GM12891 (cell line): ENCODE measurements around the gene SLCO1B1.

Experiments used
- PAX5 ChIP-seq: IDR thresholded peaks from 2 replicates; pipeline ENCODE4 v1.6.1; 2011; ENCODE audit warnings: low read length, moderate library complexity, mild to moderate bottlenecking; ENCODE audit not compliant: insufficient read depth, severe bottlenecking
- POLR2A ChIP-seq: IDR thresholded peaks from 2 replicates; pipeline ENCODE4 v1.6.1; 2011; ENCODE audit warnings: low read depth, low read length, control low read depth
- POLR2AphosphoS5 ChIP-seq: IDR thresholded peaks from 2 replicates; pipeline ENCODE4 v1.6.1; 2011; ENCODE audit warnings: low read depth, low read length, control low read depth
- POU2F2 ChIP-seq: IDR thresholded peaks from 2 replicates; pipeline ENCODE4 v1.6.1; 2011; ENCODE audit warnings: low read depth, mild to moderate bottlenecking, control low read depth, low read length, moderate library complexity
- SPI1 ChIP-seq: IDR thresholded peaks from 2 replicates; pipeline ENCODE4 v1.6.1; 2011; ENCODE audit warnings: low read depth, low read length, control low read depth
- TAF1 ChIP-seq: IDR thresholded peaks from 2 replicates; pipeline ENCODE4 v1.6.1; 2011; ENCODE audit warnings: low read depth, low read length, control low read depth

DNA sequence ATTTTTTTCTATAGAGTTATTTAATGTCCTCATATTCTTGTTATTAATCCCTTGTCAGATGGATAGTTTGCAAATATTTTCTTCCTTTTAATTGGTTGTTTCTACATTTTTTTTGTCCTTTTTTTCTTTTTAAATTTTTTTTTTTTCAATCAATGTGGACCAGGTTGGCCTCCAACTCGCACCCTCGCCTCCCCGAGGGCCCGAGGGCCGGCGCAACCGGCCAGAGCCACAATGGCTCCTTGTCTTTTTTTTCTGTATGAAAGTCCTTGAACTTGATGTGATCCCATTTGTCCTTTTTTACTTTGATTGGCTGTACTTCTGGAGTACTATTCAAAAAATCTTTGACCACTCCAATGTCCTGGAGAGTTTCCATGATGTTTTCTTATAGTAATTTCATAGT, 17.7 kb upstream of the SLCO1B1 start:
- TF ChIP-seq POLR2AphosphoS5 (no peak), POLR2A (no peak), TAF1 (no peak), PAX5 (no peak), SPI1 (no peak), POU2F2 (no peak)
